Measurements from ENCODE around the gene SH3TC1.

- TF ChIP-seq ZSCAN29 (IDR thresholded peaks at IDR 0.05) (no peak), E2F4 (IDR thresholded peaks at IDR 0.05; ENCODE audit: low read depth, low read length) (no peak), MEF2A (IDR thresholded peaks at IDR 0.05; ENCODE audit: insufficient read depth, low read depth, low read length) (no peak), POLR2A (IDR thresholded peaks at IDR 0.05; ENCODE audit: low read depth, low read length) (no peak), IRF3 (IDR thresholded peaks at IDR 0.05) (no peak), POLR2AphosphoS5 (IDR thresholded peaks at IDR 0.05; ENCODE audit: low read length) (no peak), TARDBP (IDR thresholded peaks at IDR 0.05; ENCODE audit: borderline replicate concordance) (no peak), IKZF1 (conservative IDR thresholded peaks at IDR 0.05) (no peak), MTA3 (IDR thresholded peaks at IDR 0.05; ENCODE audit: borderline replicate concordance, low read length) (no peak), NFXL1 (IDR thresholded peaks at IDR 0.05; ENCODE audit: borderline replicate concordance) (no peak), BCL11A (IDR thresholded peaks at IDR 0.05; ENCODE audit: low read depth, low read length) (no peak), SIN3A (IDR thresholded peaks at IDR 0.05; ENCODE audit: low read depth, low read length) (no peak), YY1 (IDR thresholded peaks at IDR 0.05; ENCODE audit: low read depth, low read length) (no peak), SP1 (IDR thresholded peaks at IDR 0.05; ENCODE audit: low read depth, low read length) (no peak)
These were observed 11.5 kb downstream of the SH3TC1 start for GRCh38 chr4:8210616-8211015.

Data from GM12878 (cell line).